T-helper 2 cell treated with Interferon-gamma antibody and Interleukin-4, amounts not matched to agents 5 μg/mL and 100 μg/mL, for 36 hours (primary cell): ENCODE results near the gene LDLRAD3.

Experiments
- DNase-seq: peaks from one replicate; pipeline ENCODE4 v3.0.0; 2021; ENCODE audit warnings: low spot score
- H3K27ac Mint-ChIP-seq: one replicate; pipeline ENCODE4 v1.8.0; 2021; ENCODE audit warnings: mild to moderate bottlenecking, mixed read lengths
- H3K27me3 Mint-ChIP-seq: one replicate; pipeline ENCODE4 v1.8.0; 2021; ENCODE audit warnings: low read depth, mixed read lengths
- H3K36me3 Mint-ChIP-seq: one replicate; pipeline ENCODE4 v1.8.0; 2021; ENCODE audit warnings: low read depth, mixed read lengths
- H3K4me1 Mint-ChIP-seq: one replicate; pipeline ENCODE4 v1.8.0; 2021; ENCODE audit warnings: low read depth, mixed read lengths
- H3K4me3 Mint-ChIP-seq: one replicate; pipeline ENCODE4 v1.8.0; 2022; ENCODE audit warnings: mild to moderate bottlenecking, moderate library complexity, mixed read lengths
- H3K9me3 Mint-ChIP-seq: one replicate; pipeline ENCODE4 v1.8.0; 2021; ENCODE audit warnings: mixed read lengths

Gene LDLRAD3

GRCh38 chr11:35914816-35915215 lies 29.0 kb upstream of the LDLRAD3 start:
- Mint-ChIP-seq H3K4me1 (no peaks in the 10 kb centered on the region), H3K9me3 (no peaks in the 10 kb centered on the region), H3K27me3 (peaks cover under 1% of the 10 kb centered on the region), H3K36me3 (no peaks in the 10 kb centered on the region), H3K4me3 (no peak overlapping the region), H3K27ac (no peak overlapping the region)
- no peak for DNase-seq

- Mint-ChIP-seq H3K36me3 (no peaks in the 10 kb centered on the region), H3K27me3 (peaks cover 2% of the 10 kb centered on the region), H3K4me1 (no peaks in the 10 kb centered on the region), H3K4me3 (no peak overlapping the region), H3K27ac (no peak overlapping the region), H3K9me3 (no peaks in the 10 kb centered on the region)
- no peak for DNase-seq
Measured at GRCh38 chr11:35916270-35916669, 27.6 kb upstream of the LDLRAD3 start.

- no peaks in the 10 kb centered on the region for H3K4me1 Mint-ChIP-seq
- H3K9me3 Mint-ChIP-seq: no peaks in the 10 kb centered on the region
- H3K27ac Mint-ChIP-seq: no peak overlapping the region
- no peak for DNase-seq
- H3K27me3 Mint-ChIP-seq: peaks cover 2% of the 10 kb centered on the region
- no peak overlapping the region for H3K4me3 Mint-ChIP-seq
- no peaks in the 10 kb centered on the region for H3K36me3 Mint-ChIP-seq
Measured at GRCh38 chr11:35917676-35918075, 26.2 kb upstream of the LDLRAD3 start.

- H3K36me3 Mint-ChIP-seq: no peaks in the 10 kb centered on the region
- H3K4me1 Mint-ChIP-seq: no peaks in the 10 kb centered on the region
- H3K27me3 Mint-ChIP-seq: peaks cover 2% of the 10 kb centered on the region
- H3K9me3 Mint-ChIP-seq: no peaks in the 10 kb centered on the region
- DNase-seq: no peak
- no peak overlapping the region for H3K4me3 Mint-ChIP-seq
- H3K27ac Mint-ChIP-seq: no peak overlapping the region
Measured at GRCh38 chr11:35918716-35919115, 25.1 kb upstream of the LDLRAD3 start.

- peaks cover 2% of the 10 kb centered on the region for H3K27me3 Mint-ChIP-seq
- no peaks in the 10 kb centered on the region for H3K36me3 Mint-ChIP-seq
- H3K9me3 Mint-ChIP-seq: no peaks in the 10 kb centered on the region
- no peak overlapping the region for H3K27ac Mint-ChIP-seq
- H3K4me3 Mint-ChIP-seq: no peak overlapping the region
- no peaks in the 10 kb centered on the region for H3K4me1 Mint-ChIP-seq
- DNase-seq: no peak
Measured at GRCh38 chr11:35919244-35919643, 24.6 kb upstream of the LDLRAD3 start.

- H3K9me3 Mint-ChIP-seq: no peaks in the 10 kb centered on the region
- no peak for DNase-seq
- H3K4me3 Mint-ChIP-seq: no peak overlapping the region
- no peak overlapping the region for H3K27ac Mint-ChIP-seq
- no peaks in the 10 kb centered on the region for H3K36me3 Mint-ChIP-seq
- peaks cover 2% of the 10 kb centered on the region for H3K27me3 Mint-ChIP-seq
- no peaks in the 10 kb centered on the region for H3K4me1 Mint-ChIP-seq
Measured at GRCh38 chr11:35923452-35923851, 20.4 kb upstream of the LDLRAD3 start.

GRCh38 chr11:35924811-35925210 lies 19.1 kb upstream of the LDLRAD3 start:
- Mint-ChIP-seq H3K4me1 (no peaks in the 10 kb centered on the region), H3K27ac (no peak overlapping the region)

GRCh38 chr11:35927104-35927503 lies 16.8 kb upstream of the LDLRAD3 start:
- Mint-ChIP-seq H3K36me3 (no peaks in the 10 kb centered on the region), H3K4me3 (no peak overlapping the region), H3K27me3 (peaks cover 5% of the 10 kb centered on the region), H3K9me3 (no peaks in the 10 kb centered on the region), H3K4me1 (no peaks in the 10 kb centered on the region), H3K27ac (no peak overlapping the region)
- DNase-seq: no peak

More at GRCh38 chr11:35924811-35925210, 19.1 kb upstream of the LDLRAD3 start:
- DNase-seq: no peak
- no peak overlapping the region for H3K4me3 Mint-ChIP-seq
- peaks cover 1% of the 10 kb centered on the region for H3K27me3 Mint-ChIP-seq
- H3K36me3 Mint-ChIP-seq: no peaks in the 10 kb centered on the region
- H3K9me3 Mint-ChIP-seq: no peaks in the 10 kb centered on the region

GRCh38 chr11:35927682-35928081 lies 16.2 kb upstream of the LDLRAD3 start:
- Mint-ChIP-seq H3K4me1 (no peaks in the 10 kb centered on the region), H3K9me3 (no peaks in the 10 kb centered on the region), H3K27me3 (peaks cover 6% of the 10 kb centered on the region), H3K36me3 (no peaks in the 10 kb centered on the region), H3K27ac (no peak overlapping the region), H3K4me3 (no peak overlapping the region)
- DNase-seq: no peak

GRCh38 chr11:35928688-35929395 lies 15.0 kb upstream of the LDLRAD3 start:
- no peaks in the 10 kb centered on the region for H3K36me3 Mint-ChIP-seq
- H3K9me3 Mint-ChIP-seq: no peaks in the 10 kb centered on the region
- no peaks in the 10 kb centered on the region for H3K4me1 Mint-ChIP-seq
- DNase-seq: no peak
- H3K27ac Mint-ChIP-seq: peak overlapping the region; percentile 2
- H3K4me3 Mint-ChIP-seq: no peak overlapping the region
- peaks cover 12% of the 10 kb centered on the region for H3K27me3 Mint-ChIP-seq

GRCh38 chr11:35930466-35930865 lies 13.4 kb upstream of the LDLRAD3 start:
- Mint-ChIP-seq H3K4me3 (no peak overlapping the region), H3K9me3 (no peaks in the 10 kb centered on the region), H3K36me3 (no peaks in the 10 kb centered on the region), H3K27ac (no peak overlapping the region), H3K27me3 (peaks cover 14% of the 10 kb centered on the region), H3K4me1 (no peaks in the 10 kb centered on the region)
- DNase-seq: no peak

GRCh38 chr11:35932121-35932520 lies 11.7 kb upstream of the LDLRAD3 start:
- Mint-ChIP-seq H3K4me3 (no peak overlapping the region), H3K4me1 (no peaks in the 10 kb centered on the region), H3K36me3 (no peaks in the 10 kb centered on the region), H3K9me3 (no peaks in the 10 kb centered on the region), H3K27me3 (peaks cover 19% of the 10 kb centered on the region), H3K27ac (no peak overlapping the region)
- no peak for DNase-seq

- Mint-ChIP-seq H3K36me3 (no peaks in the 10 kb centered on the region), H3K9me3 (no peaks in the 10 kb centered on the region), H3K27ac (no peak overlapping the region), H3K4me1 (no peaks in the 10 kb centered on the region), H3K27me3 (peaks cover 22% of the 10 kb centered on the region), H3K4me3 (no peak overlapping the region)
- no peak for DNase-seq
Measured at GRCh38 chr11:35932681-35933319, 11.1 kb upstream of the LDLRAD3 start.

GRCh38 chr11:35933320-35933871 lies 10.5 kb upstream of the LDLRAD3 start:
- no peak for DNase-seq
- H3K4me1 Mint-ChIP-seq: no peaks in the 10 kb centered on the region

More at GRCh38 chr11:35933320-35933871, 10.5 kb upstream of the LDLRAD3 start:
- H3K36me3 Mint-ChIP-seq: no peaks in the 10 kb centered on the region
- peaks cover 22% of the 10 kb centered on the region for H3K27me3 Mint-ChIP-seq
- H3K9me3 Mint-ChIP-seq: no peaks in the 10 kb centered on the region
- no peak overlapping the region for H3K4me3 Mint-ChIP-seq
- no peak overlapping the region for H3K27ac Mint-ChIP-seq
